ENCODE data around the gene MYCN.

DNA sequence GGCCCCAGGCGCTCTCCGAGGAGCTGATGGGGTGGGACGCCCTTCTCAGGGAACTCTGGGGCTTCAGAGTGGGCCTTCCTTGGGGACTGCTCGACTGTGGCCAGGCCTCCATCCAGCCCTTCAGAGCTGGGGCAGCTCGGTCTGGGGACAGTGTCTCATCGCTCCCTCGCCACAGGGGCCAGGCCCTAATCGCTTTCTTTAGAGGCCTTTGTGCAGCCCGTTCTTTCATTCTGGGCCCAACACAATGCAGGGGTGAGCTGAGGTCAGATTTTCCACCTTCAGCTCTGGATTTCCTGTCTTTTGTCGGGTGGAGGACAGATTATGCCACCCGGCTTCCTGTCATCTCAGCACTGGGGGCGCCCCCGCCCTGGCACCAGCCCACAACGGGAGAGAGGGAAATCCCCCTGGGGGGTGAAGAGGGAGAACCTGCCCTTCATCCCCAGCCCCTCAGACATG lies 25.2 kb downstream of the MYCN start:
- TF ChIP-seq, protein P1, sequence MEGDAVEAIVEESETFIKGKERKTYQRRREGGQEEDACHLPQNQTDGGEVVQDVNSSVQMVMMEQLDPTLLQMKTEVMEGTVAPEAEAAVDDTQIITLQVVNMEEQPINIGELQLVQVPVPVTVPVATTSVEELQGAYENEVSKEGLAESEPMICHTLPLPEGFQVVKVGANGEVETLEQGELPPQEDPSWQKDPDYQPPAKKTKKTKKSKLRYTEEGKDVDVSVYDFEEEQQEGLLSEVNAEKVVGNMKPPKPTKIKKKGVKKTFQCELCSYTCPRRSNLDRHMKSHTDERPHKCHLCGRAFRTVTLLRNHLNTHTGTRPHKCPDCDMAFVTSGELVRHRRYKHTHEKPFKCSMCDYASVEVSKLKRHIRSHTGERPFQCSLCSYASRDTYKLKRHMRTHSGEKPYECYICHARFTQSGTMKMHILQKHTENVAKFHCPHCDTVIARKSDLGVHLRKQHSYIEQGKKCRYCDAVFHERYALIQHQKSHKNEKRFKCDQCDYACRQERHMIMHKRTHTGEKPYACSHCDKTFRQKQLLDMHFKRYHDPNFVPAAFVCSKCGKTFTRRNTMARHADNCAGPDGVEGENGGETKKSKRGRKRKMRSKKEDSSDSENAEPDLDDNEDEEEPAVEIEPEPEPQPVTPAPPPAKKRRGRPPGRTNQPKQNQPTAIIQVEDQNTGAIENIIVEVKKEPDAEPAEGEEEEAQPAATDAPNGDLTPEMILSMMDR (IDR thresholded peaks at IDR 0.05; ENCODE audit: low read length) = no peak
- TF ChIP-seq EZH2 (IDR thresholded peaks at IDR 0.05; ENCODE audit: borderline replicate concordance, low read length) = no peak

All from OCI-LY1 (cell line).